Testis (tissue), 2 donors: ENCODE measurements around the gene PTRH2.

Experiments used
- CTCF ChIP-seq, 3 experiments: fragments of 450-650 bp in 2 of 3; fragments of 200-600 bp in 1 of 3; sonication (generic) in 1 of 3; IDR thresholded peaks; one replicate each; pipeline ENCODE4 v1.5.1; 2016 to 2019; ENCODE audit warnings: antibody characterized with exemption in 3 of 3, mild to moderate bottlenecking in 2 of 3, moderate library complexity in 1 of 3
- POLR2A ChIP-seq: fragments of 450-650 bp; IDR thresholded peaks from one replicate; pipeline ENCODE4 v1.6.1; 2017; ENCODE audit warnings: antibody characterized with exemption, mild to moderate bottlenecking, moderate library complexity

GRCh38 chr17:59680314-59680713 lies 26.9 kb downstream of the PTRH2 start:
- no peak for TF ChIP-seq CTCF (IDR thresholded peaks at IDR 0.05)
- TF ChIP-seq POLR2A: no peak
